Neuron (in vitro differentiated cells): Measurements from ENCODE around the gene SLC5A6.
"Not testable (repeated sequence)": the region's sequence is repeated elsewhere in the genome, so short reads cannot be mapped to it uniquely, and the experiment has no call there.

Experiments used
- H2AFZ ChIP-seq: one replicate; pipeline ENCODE4 v1.6.1; 2013; ENCODE audit warnings: low read depth, mild to moderate bottlenecking, inconsistent platforms, low read length, moderate library complexity
- H3K27me3 ChIP-seq: one replicate; pipeline ENCODE4 v1.6.1; 2013; ENCODE audit warnings: low read length; ENCODE audit not compliant: insufficient read depth
- H3K36me3 ChIP-seq: one replicate; pipeline ENCODE4 v1.6.1; 2013; ENCODE audit warnings: low read length; ENCODE audit not compliant: insufficient read depth
- H3K4me1 ChIP-seq: one replicate; pipeline ENCODE4 v1.6.1; 2013; ENCODE audit warnings: low read length; ENCODE audit not compliant: insufficient read depth
- H3K4me3 ChIP-seq: 2 replicates; pipeline ENCODE4 v1.5.1; 2013; ENCODE audit warnings: mild to moderate bottlenecking, low read length, moderate library complexity
- H3K9me3 ChIP-seq: one replicate; pipeline ENCODE4 v1.6.1; 2013; ENCODE audit warnings: low read length

Gene SLC5A6

GRCh38 chr2:27191070-27191829 is 20.8 kb downstream of the SLC5A6 start:
- Histone ChIP-seq H3K27me3 (no peaks in the 10 kb centered on the region), H3K4me3 (no peak overlapping the region), H2AFZ (no peak overlapping the region)

GRCh38 chr2:27189989-27190388 is 22.1 kb downstream of the SLC5A6 start:
- H3K4me3 ChIP-seq = no peak overlapping the region
- no peaks in the 10 kb centered on the region for H3K4me1 ChIP-seq
- H3K27me3 ChIP-seq = no peaks in the 10 kb centered on the region
- H3K9me3 ChIP-seq = peaks cover 1% of the 10 kb centered on the region
- H2AFZ ChIP-seq = no peak overlapping the region
- H3K36me3 ChIP-seq = no peaks in the 10 kb centered on the region

More at GRCh38 chr2:27191070-27191829, 20.8 kb downstream of the SLC5A6 start:
- peaks cover 1% of the 10 kb centered on the region for H3K9me3 ChIP-seq
- H3K36me3 ChIP-seq = no peaks in the 10 kb centered on the region
- no peaks in the 10 kb centered on the region for H3K4me1 ChIP-seq

- H3K27me3 ChIP-seq = peaks cover 3% of the 10 kb centered on the region
- H3K4me3 ChIP-seq = no peak overlapping the region
- H3K36me3 ChIP-seq = no peaks in the 10 kb centered on the region
- peaks cover 1% of the 10 kb centered on the region for H3K9me3 ChIP-seq
- H2AFZ ChIP-seq = no peak overlapping the region
- H3K4me1 ChIP-seq = no peaks in the 10 kb centered on the region
Measured at GRCh38 chr2:27186613-27187345, 25.3 kb downstream of the SLC5A6 start.

- Histone ChIP-seq H2AFZ (no peak overlapping the region), H3K4me3 (no peak overlapping the region), H3K36me3 (no peaks in the 10 kb centered on the region), H3K4me1 (peaks cover 4% of the 10 kb centered on the region), H3K9me3 (peaks cover 1% of the 10 kb centered on the region), H3K27me3 (peaks cover 5% of the 10 kb centered on the region)
Measured at GRCh38 chr2:27185331-27186026, 26.6 kb downstream of the SLC5A6 start.

- H3K36me3 ChIP-seq = no peaks in the 10 kb centered on the region
- peaks cover 4% of the 10 kb centered on the region for H3K4me1 ChIP-seq
- peaks cover 5% of the 10 kb centered on the region for H3K27me3 ChIP-seq
- H3K4me3 ChIP-seq = no peak overlapping the region
- H2AFZ ChIP-seq = no peak overlapping the region
- H3K9me3 ChIP-seq = peaks cover 1% of the 10 kb centered on the region
Measured at GRCh38 chr2:27184115-27184514, 28.0 kb downstream of the SLC5A6 start.

- no peak overlapping the region for H3K4me3 ChIP-seq
- H3K4me1 ChIP-seq = peaks cover 4% of the 10 kb centered on the region
- H3K9me3 ChIP-seq = no peaks in the 10 kb centered on the region
- no peak overlapping the region for H2AFZ ChIP-seq
- peaks cover 5% of the 10 kb centered on the region for H3K27me3 ChIP-seq
- no peaks in the 10 kb centered on the region for H3K36me3 ChIP-seq
Measured at GRCh38 chr2:27182346-27182745, 29.7 kb downstream of the SLC5A6 start.

GRCh38 chr2:27179344-27180000 is 32.6 kb downstream of the SLC5A6 start:
- H3K36me3 ChIP-seq = no peaks in the 10 kb centered on the region
- peaks cover 14% of the 10 kb centered on the region for H3K27me3 ChIP-seq
- H3K9me3 ChIP-seq = no peaks in the 10 kb centered on the region
- H3K4me3 ChIP-seq = no peak overlapping the region
- no peak overlapping the region for H2AFZ ChIP-seq
- peaks cover 4% of the 10 kb centered on the region for H3K4me1 ChIP-seq

GRCh38 chr2:27178469-27178868 is 33.6 kb downstream of the SLC5A6 start:
- Histone ChIP-seq H3K36me3 (no peaks in the 10 kb centered on the region), H3K4me1 (peaks cover 4% of the 10 kb centered on the region), H2AFZ (no peak overlapping the region), H3K27me3 (peaks cover 21% of the 10 kb centered on the region), H3K9me3 (no peaks in the 10 kb centered on the region), H3K4me3 (no peak overlapping the region)

GRCh38 chr2:27177441-27178351 is 34.4 kb downstream of the SLC5A6 start:
- H3K36me3 ChIP-seq = no peaks in the 10 kb centered on the region
- peaks cover 27% of the 10 kb centered on the region for H3K27me3 ChIP-seq
- peaks cover 4% of the 10 kb centered on the region for H3K4me1 ChIP-seq
- no peak overlapping the region for H2AFZ ChIP-seq
- no peak overlapping the region for H3K4me3 ChIP-seq
- H3K9me3 ChIP-seq = no peaks in the 10 kb centered on the region

- not testable (repeated sequence) for H3K4me3 ChIP-seq, H2AFZ ChIP-seq, H3K36me3 ChIP-seq, H3K4me1 ChIP-seq, H3K9me3 ChIP-seq
- peaks cover 34% of the 10 kb centered on the region for H3K27me3 ChIP-seq
Measured at GRCh38 chr2:27175781-27176180, 36.3 kb downstream of the SLC5A6 start.

- H3K36me3 ChIP-seq = no peaks in the 10 kb centered on the region
- H3K27me3 ChIP-seq = peaks cover 32% of the 10 kb centered on the region
- no peaks in the 10 kb centered on the region for H3K9me3 ChIP-seq
- no peaks in the 10 kb centered on the region for H3K4me1 ChIP-seq
- no peak overlapping the region for H2AFZ ChIP-seq
- no peak overlapping the region for H3K4me3 ChIP-seq
Measured at GRCh38 chr2:27175330-27175729, 36.7 kb downstream of the SLC5A6 start.

GRCh38 chr2:27174638-27175037 is 37.4 kb downstream of the SLC5A6 start:
- Histone ChIP-seq H3K27me3 (peaks cover 35% of the 10 kb centered on the region), H3K36me3 (no peaks in the 10 kb centered on the region), H2AFZ (no peak overlapping the region), H3K4me1 (no peaks in the 10 kb centered on the region), H3K4me3 (no peak overlapping the region), H3K9me3 (no peaks in the 10 kb centered on the region)
